Mesenchymal stem cell (in vitro differentiated cells and primary cell): ENCODE results near the gene EXOC4.
A peak's percentile ranks its signal among the peaks of the same experiment; 100 is the strongest.

Experiments used
- DNase-seq: peaks from one replicate; pipeline ENCODE4 v3.0.0-alpha.2; 2013
- H2AFZ ChIP-seq: one replicate; pipeline ENCODE4 v1.6.1; 2013; ENCODE audit warnings: low read depth, mild to moderate bottlenecking, control low read depth, inconsistent platforms, low read length, moderate library complexity
- H2AK5ac ChIP-seq: 2 replicates; pipeline ENCODE4 v1.6.1; 2013; ENCODE audit warnings: low read length, moderate library complexity, mild to moderate bottlenecking, inconsistent platforms; ENCODE audit not compliant: severe bottlenecking
- H2BK120ac ChIP-seq: one replicate; pipeline ENCODE4 v1.6.1; 2013; ENCODE audit warnings: low read depth, mild to moderate bottlenecking, inconsistent platforms, low read length, moderate library complexity
- H2BK12ac ChIP-seq, 2 experiments: one replicate each; pipeline ENCODE4 v1.6.1; 2013; ENCODE audit warnings: inconsistent platforms in 2 of 2, low read length in 2 of 2, mild to moderate bottlenecking in 2 of 2, moderate library complexity in 2 of 2, control low read depth in 1 of 2
- H2BK15ac ChIP-seq: one replicate; pipeline ENCODE4 v1.6.1; 2013; ENCODE audit warnings: mild to moderate bottlenecking, low read depth, inconsistent platforms; ENCODE audit not compliant: poor library complexity, severe bottlenecking
- H2BK5ac ChIP-seq: 2 replicates; pipeline ENCODE4 v1.6.1; 2013; ENCODE audit warnings: low read depth, mild to moderate bottlenecking, low read length, control low read depth, inconsistent platforms; ENCODE audit not compliant: poor library complexity, severe bottlenecking
- H3K14ac ChIP-seq, 2 experiments: one replicate each; pipeline ENCODE4 v1.6.1; 2013; ENCODE audit warnings: inconsistent platforms in 2 of 2, low read length in 2 of 2, control low read depth in 1 of 2, mild to moderate bottlenecking in 1 of 2, moderate library complexity in 1 of 2
- H3K18ac ChIP-seq, 2 experiments: one replicate each; pipeline ENCODE4 v1.6.1; 2013; ENCODE audit warnings: inconsistent platforms in 2 of 2, low read length in 2 of 2, control low read depth in 1 of 2, low read depth in 1 of 2, mild to moderate bottlenecking in 1 of 2
- H3K23ac ChIP-seq, 2 experiments: one replicate each; pipeline ENCODE4 v1.6.1; 2013; ENCODE audit warnings: inconsistent platforms in 2 of 2, low read length in 2 of 2, mild to moderate bottlenecking in 2 of 2, moderate library complexity in 2 of 2, control low read depth in 1 of 2
- H3K27ac ChIP-seq: 2 replicates; pipeline ENCODE4 v1.5.1; 2013; ENCODE audit warnings: mild to moderate bottlenecking, moderate library complexity, low read length, control low read depth, inconsistent platforms; ENCODE audit not compliant: poor library complexity, severe bottlenecking
- H3K27me3 ChIP-seq, 2 experiments: 2 replicates each; pipeline versions ENCODE4 v1.6.1 to v1.7.0; 2013; ENCODE audit warnings: low read length in 2 of 2, mild to moderate bottlenecking in 2 of 2, moderate library complexity in 2 of 2, control low read depth in 1 of 2, inconsistent platforms in 1 of 2; ENCODE audit not compliant: control insufficient read depth in 1 of 2, insufficient read depth in 1 of 2
- H3K36me3 ChIP-seq, 2 experiments: 2 replicates each; pipeline versions ENCODE4 v1.6.1 to v1.7.0; 2013; ENCODE audit warnings: low read length in 2 of 2, control low read depth in 1 of 2, inconsistent platforms in 1 of 2, low read depth in 1 of 2, mild to moderate bottlenecking in 1 of 2; ENCODE audit not compliant: insufficient read depth in 2 of 2, control insufficient read depth in 1 of 2
- H3K4ac ChIP-seq, 2 experiments: one replicate each; pipeline ENCODE4 v1.6.1; 2013; ENCODE audit warnings: inconsistent platforms in 2 of 2, low read length in 2 of 2, mild to moderate bottlenecking in 2 of 2, moderate library complexity in 2 of 2, control low read depth in 1 of 2, low read depth in 1 of 2
- H3K4me1 ChIP-seq: 2 replicates; pipeline ENCODE4 v1.6.1; 2013; ENCODE audit warnings: low read depth, low read length, control low read depth; ENCODE audit not compliant: control insufficient read depth, insufficient read depth
- H3K4me2 ChIP-seq: 2 replicates; pipeline ENCODE4 v1.6.1; 2013; ENCODE audit warnings: low read length, mild to moderate bottlenecking, inconsistent platforms; ENCODE audit not compliant: poor library complexity, severe bottlenecking
- H3K4me3 ChIP-seq, 2 experiments: 2 replicates each; pipeline versions ENCODE4 v1.5.1 to v1.7.0; 2013; ENCODE audit warnings: low read length in 2 of 2, mild to moderate bottlenecking in 2 of 2, control low read depth in 1 of 2, low read depth in 1 of 2; ENCODE audit not compliant: insufficient read depth in 1 of 2
- H3K79me1 ChIP-seq: replicated peaks from 2 replicates; pipeline ENCODE4 v1.6.1; 2013; ENCODE audit warnings: mild to moderate bottlenecking, control low read depth, low read length, inconsistent platforms; ENCODE audit not compliant: poor library complexity, severe bottlenecking
- H3K9ac ChIP-seq: 2 replicates; pipeline ENCODE4 v1.7.0; 2013; ENCODE audit warnings: mild to moderate bottlenecking, low read length, moderate library complexity
- H3K9me3 ChIP-seq: 2 replicates; pipeline ENCODE4 v1.7.0; 2013; ENCODE audit warnings: mild to moderate bottlenecking, low read length; ENCODE audit not compliant: control insufficient read depth
- H4K8ac ChIP-seq: one replicate; pipeline ENCODE4 v1.6.1; 2013; ENCODE audit warnings: inconsistent platforms, mild to moderate bottlenecking, low read length, moderate library complexity
- H4K91ac ChIP-seq: one replicate; pipeline ENCODE4 v1.6.1; 2013; ENCODE audit warnings: mild to moderate bottlenecking, low read length, inconsistent platforms
- WGBS: methylation state at CpG from one replicate; pipeline ENCODE4 v1.1.7; 2013; ENCODE audit warnings: mixed read lengths; 5-methylcytosine and 5-hydroxymethylcytosine counted together

The EXOC4 gene

GRCh38 chr7:133542209-133542780, 289.4 kb downstream of the EXOC4 start:
- no peak overlapping the region for H3K4ac ChIP-seq
- no peak overlapping the region for H4K91ac ChIP-seq
- H2BK12ac ChIP-seq: no peak overlapping the region
- no peak for DNase-seq
- H3K9ac ChIP-seq: no peak overlapping the region
- H2AK5ac ChIP-seq: no peak overlapping the region
- no peak overlapping the region for H2BK15ac ChIP-seq
- no peak overlapping the region for H3K4me3 ChIP-seq
- no peak overlapping the region for H4K8ac ChIP-seq
- peaks cover 15% of the 10 kb centered on the region for H3K79me1 ChIP-seq
- H3K14ac ChIP-seq: no peak overlapping the region
- no peak overlapping the region for H3K4me2 ChIP-seq
- no peak overlapping the region for H3K27ac ChIP-seq
- H3K36me3 ChIP-seq: no peaks in the 10 kb centered on the region
- no peak overlapping the region for H2BK120ac ChIP-seq
- no peak overlapping the region for H2AFZ ChIP-seq
- no peaks in the 10 kb centered on the region for H3K4me1 ChIP-seq
- H3K9me3 ChIP-seq: no peaks in the 10 kb centered on the region
- no peak overlapping the region for H2BK5ac ChIP-seq
- no peak overlapping the region for H3K23ac ChIP-seq
- no peak overlapping the region for H3K18ac ChIP-seq
- H3K27me3 ChIP-seq: no peaks in the 10 kb centered on the region

GRCh38 chr7:133543657-133544056, 290.8 kb downstream of the EXOC4 start:
- H2BK15ac ChIP-seq: no peak overlapping the region
- H3K4ac ChIP-seq: no peak overlapping the region
- no peaks in the 10 kb centered on the region for H3K36me3 ChIP-seq
- no peak overlapping the region for H2BK12ac ChIP-seq
- no peak overlapping the region for H3K4me3 ChIP-seq
- WGBS: 100% methylated on average over 2 of the region's 3 CpGs
- no peak overlapping the region for H2AFZ ChIP-seq
- no peak overlapping the region for H3K4me2 ChIP-seq
- DNase-seq: no peak
- no peak overlapping the region for H2AK5ac ChIP-seq
- no peak overlapping the region for H3K9ac ChIP-seq
- H3K27me3 ChIP-seq: no peaks in the 10 kb centered on the region
- peaks cover 15% of the 10 kb centered on the region for H3K79me1 ChIP-seq
- no peak overlapping the region for H2BK120ac ChIP-seq
- no peaks in the 10 kb centered on the region for H3K9me3 ChIP-seq
- no peak overlapping the region for H3K23ac ChIP-seq
- H2BK5ac ChIP-seq: no peak overlapping the region
- no peak overlapping the region for H4K8ac ChIP-seq
- H3K14ac ChIP-seq: no peak overlapping the region
- H3K18ac ChIP-seq: no peak overlapping the region
- no peaks in the 10 kb centered on the region for H3K4me1 ChIP-seq
- no peak overlapping the region for H4K91ac ChIP-seq
- no peak overlapping the region for H3K27ac ChIP-seq

- H3K4ac ChIP-seq: no peak overlapping the region
- no peaks in the 10 kb centered on the region for H3K4me1 ChIP-seq
- no peak overlapping the region for H2BK120ac ChIP-seq
- H3K9me3 ChIP-seq: no peaks in the 10 kb centered on the region
- H2AFZ ChIP-seq: no peak overlapping the region
- H3K27me3 ChIP-seq: no peaks in the 10 kb centered on the region
- no peak overlapping the region for H2AK5ac ChIP-seq
- no peak overlapping the region for H3K27ac ChIP-seq
- H3K18ac ChIP-seq: no peak overlapping the region
- WGBS: no CpG with 5 or more reads among the region's 1 CpG
- DNase-seq: peak; percentile 42
- no peak overlapping the region for H4K91ac ChIP-seq
- no peak overlapping the region for H2BK12ac ChIP-seq
- peaks cover 15% of the 10 kb centered on the region for H3K79me1 ChIP-seq
- H3K14ac ChIP-seq: no peak overlapping the region
- no peak overlapping the region for H3K23ac ChIP-seq
- no peak overlapping the region for H2BK5ac ChIP-seq
- H3K4me3 ChIP-seq: no peak overlapping the region
- no peak overlapping the region for H4K8ac ChIP-seq
- no peak overlapping the region for H2BK15ac ChIP-seq
- H3K36me3 ChIP-seq: no peaks in the 10 kb centered on the region
- no peak overlapping the region for H3K9ac ChIP-seq
- H3K4me2 ChIP-seq: no peak overlapping the region
Measured at GRCh38 chr7:133545618-133546017, 292.7 kb downstream of the EXOC4 start.

- Histone ChIP-seq H2AFZ (no peak overlapping the region), H4K91ac (no peak overlapping the region), H3K4me3 (no peak overlapping the region), H2BK120ac (no peak overlapping the region), H3K27me3 (no peaks in the 10 kb centered on the region), H3K18ac (no peak overlapping the region), H3K23ac (no peak overlapping the region), H4K8ac (no peak overlapping the region), H3K4me1 (no peaks in the 10 kb centered on the region), H3K4ac (no peak overlapping the region), H3K36me3 (no peaks in the 10 kb centered on the region), H3K9ac (no peak overlapping the region), H3K4me2 (no peak overlapping the region), H2AK5ac (no peak overlapping the region), H3K79me1 (peaks cover 7% of the 10 kb centered on the region), H2BK5ac (no peak overlapping the region), H3K14ac (no peak overlapping the region), H2BK12ac (no peak overlapping the region), H3K9me3 (no peaks in the 10 kb centered on the region), H3K27ac (no peak overlapping the region), H2BK15ac (no peak overlapping the region)
- WGBS: 99% methylated on average over 3 of the region's 4 CpGs
- no peak for DNase-seq
Measured at GRCh38 chr7:133547981-133548380, 295.1 kb downstream of the EXOC4 start.
